ENCODE data around the gene SRSF5. TPM values are rescaled to one million over a fixed set of nuclear protein-coding genes. Genes with fewer than 3 reads are reported as not detected.

The SRSF5 gene
- total RNA-seq, 1 donor from 2014 or later = 533 TPM

GRCh38 chr14:69792887-69793421, 26.0 kb downstream of the SRSF5 start:
- Mint-ChIP-seq H3K27ac (no peak overlapping the region), H3K36me3 (no peaks in the 10 kb centered on the region), H3K9me3 (no peaks in the 10 kb centered on the region), H3K27me3 (ENCODE audit: low read depth) (peaks cover 24% of the 10 kb centered on the region), H3K4me3 (no peak overlapping the region), H3K4me1 (no peaks in the 10 kb centered on the region)
- DNase-seq (ENCODE audit: low spot score in 2 of 2, unreplicated experiment in 2 of 2) = no peak
- TF ChIP-seq CTCF (IDR thresholded peaks at IDR 0.05; ENCODE audit: unreplicated experiment) = no peak

- H3K27ac Mint-ChIP-seq = no peak overlapping the region
- H3K4me3 Mint-ChIP-seq = no peak overlapping the region
- no peak for DNase-seq (ENCODE audit: low spot score in 2 of 2, unreplicated experiment in 2 of 2)
- no peaks in the 10 kb centered on the region for H3K4me1 Mint-ChIP-seq
- peaks cover 24% of the 10 kb centered on the region for H3K27me3 Mint-ChIP-seq (ENCODE audit: low read depth)
- H3K9me3 Mint-ChIP-seq = no peaks in the 10 kb centered on the region
- TF ChIP-seq CTCF (IDR thresholded peaks at IDR 0.05; ENCODE audit: unreplicated experiment) = no peak
- H3K36me3 Mint-ChIP-seq = no peaks in the 10 kb centered on the region
Measured at GRCh38 chr14:69794791-69795190, 27.8 kb downstream of the SRSF5 start.

GRCh38 chr14:69795691-69796090, 28.7 kb downstream of the SRSF5 start:
- Mint-ChIP-seq H3K27me3 (ENCODE audit: low read depth) (peaks cover 24% of the 10 kb centered on the region), H3K4me1 (no peaks in the 10 kb centered on the region), H3K4me3 (no peak overlapping the region), H3K27ac (no peak overlapping the region), H3K9me3 (peaks cover 2% of the 10 kb centered on the region), H3K36me3 (no peaks in the 10 kb centered on the region)
- no peak for TF ChIP-seq CTCF (IDR thresholded peaks at IDR 0.05; ENCODE audit: unreplicated experiment)
- DNase-seq (ENCODE audit: low spot score in 2 of 2, unreplicated experiment in 2 of 2) = no peak

GRCh38 chr14:69796797-69797500, 30.0 kb downstream of the SRSF5 start, which contains the start of gene SLC10A1:
Gene SLC10A1 (minus strand): TSS chr14:69797241. CDS start chr14:69797155, 86 bp downstream.
- Mint-ChIP-seq H3K4me1 (no peaks in the 10 kb centered on the region), H3K4me3 (no peak within 1 kb of the TSS), H3K27ac (no peak within 1 kb of the TSS), H3K36me3 (no peaks in the 10 kb centered on the region), H3K27me3 (ENCODE audit: low read depth) (peaks cover 26% of the 10 kb centered on the region), H3K9me3 (peaks cover 9% of the 10 kb centered on the region)
- no peak for TF ChIP-seq CTCF (IDR thresholded peaks at IDR 0.05; ENCODE audit: unreplicated experiment)
- DNase-seq (ENCODE audit: low spot score in 2 of 2, unreplicated experiment in 2 of 2) = no peak

- Mint-ChIP-seq H3K27ac (no peak overlapping the region), H3K36me3 (no peaks in the 10 kb centered on the region), H3K9me3 (peaks cover 9% of the 10 kb centered on the region), H3K4me1 (no peaks in the 10 kb centered on the region), H3K27me3 (ENCODE audit: low read depth) (peaks cover 31% of the 10 kb centered on the region), H3K4me3 (no peak overlapping the region)
- DNase-seq (ENCODE audit: low spot score in 2 of 2, unreplicated experiment in 2 of 2) = no peak
- TF ChIP-seq CTCF (IDR thresholded peaks at IDR 0.05; ENCODE audit: unreplicated experiment) = no peak
Measured at GRCh38 chr14:69797573-69798338, 30.8 kb downstream of the SRSF5 start.

Measured in mesothelial cell of epicardium (in vitro differentiated cells).